Mesenteric fat pad (tissue), 1 donor: Measurements from ENCODE around the gene GNAS-AS1. TPM values are rescaled to one million over a fixed set of nuclear protein-coding genes. Genes with fewer than 3 reads are reported as not detected.
"Not testable (repeated sequence)": the region's sequence is repeated elsewhere in the genome, so short reads cannot be mapped to it uniquely, and the experiment has no call there.

ENCODE experiments used
- DNase-seq: peaks from one replicate; pipeline ENCODE4 v3.0.0-alpha.2; 2020; ENCODE audit warnings: low spot score
- total RNA-seq: library from RNA; stranded (reverse); fragmentation: NEBNext Ultra II Directional; extraction: Animal tissue kit (Norgen Biotek cat#: 25700); gene quantifications from one replicate; pipeline ENCODE4 v1.2.1, GENCODE V29; 2021
- donor health status: DM: yes; HTN: yes; CAD: no.

GNAS-AS1 gene
- total RNA-seq, 1 donor from 2014 or later = 0.42 TPM

- no peak for DNase-seq
These were observed 13.0 kb downstream of the GNAS-AS1 start for GRCh38 chr20:58837717-58838116.

GRCh38 chr20:58836616-58837204, 14.0 kb downstream of the GNAS-AS1 start:
- DNase-seq = no peak

- no peak for DNase-seq
These were observed 15.5 kb downstream of the GNAS-AS1 start for GRCh38 chr20:58835231-58835630.

GRCh38 chr20:58833921-58834320, 16.8 kb downstream of the GNAS-AS1 start:
- no peak for DNase-seq

GRCh38 chr20:58832457-58832856, 18.2 kb downstream of the GNAS-AS1 start:
- DNase-seq = no peak

- no peak for DNase-seq
These were observed 21.2 kb downstream of the GNAS-AS1 start for GRCh38 chr20:58829531-58829941.

GRCh38 chr20:58828804-58829203, 21.9 kb downstream of the GNAS-AS1 start:
- not testable (repeated sequence) for DNase-seq

GRCh38 chr20:58828136-58828535, 22.6 kb downstream of the GNAS-AS1 start:
- no peak for DNase-seq

- DNase-seq = no peak
These were observed 24.4 kb downstream of the GNAS-AS1 start for GRCh38 chr20:58826271-58826670.

GRCh38 chr20:58825450-58825849, 25.3 kb downstream of the GNAS-AS1 start:
- no peak for DNase-seq

- DNase-seq = no peak
These were observed 25.9 kb downstream of the GNAS-AS1 start for GRCh38 chr20:58824843-58825242.

GRCh38 chr20:58822748-58823730, 27.7 kb downstream of the GNAS-AS1 start:
- DNase-seq = no peak

GRCh38 chr20:58822149-58822548, 28.6 kb downstream of the GNAS-AS1 start:
- DNase-seq = no peak

GRCh38 chr20:58820515-58820914, 30.2 kb downstream of the GNAS-AS1 start:
- not testable (repeated sequence) for DNase-seq

- no peak for DNase-seq
These were observed 30.8 kb downstream of the GNAS-AS1 start for GRCh38 chr20:58819921-58820320.

GRCh38 chr20:58818586-58819285, 32.0 kb downstream of the GNAS-AS1 start:
- no peak for DNase-seq

- no peak for DNase-seq
These were observed 33.0 kb downstream of the GNAS-AS1 start for GRCh38 chr20:58817748-58818147.

- DNase-seq = no peak
These were observed 33.6 kb downstream of the GNAS-AS1 start for GRCh38 chr20:58816957-58817651.

- no peak for DNase-seq
These were observed 34.7 kb downstream of the GNAS-AS1 start for GRCh38 chr20:58816051-58816450.

- DNase-seq = no peak
These were observed 35.3 kb downstream of the GNAS-AS1 start for GRCh38 chr20:58815448-58815847.

- DNase-seq = no peak
These were observed 37.3 kb downstream of the GNAS-AS1 start for GRCh38 chr20:58813369-58813768.
